SJCRH30 (cell line): ENCODE results near the gene MX1. TPM values are rescaled to one million over a fixed set of nuclear protein-coding genes. Genes with fewer than 3 reads are reported as not detected.
"Not testable (repeated sequence)": the region's sequence is repeated elsewhere in the genome, so short reads cannot be mapped to it uniquely, and the experiment has no call there.

Source experiments
- DNase-seq, 2 experiments: peaks; one replicate each; pipeline ENCODE4 v3.0.0-alpha.2; 2015 to 2020
- H3K27ac ChIP-seq: fragments of 250-450 bp; sonication (Bioruptor Pico); 2 replicates; pipeline ENCODE4 v1.5.1; 2020; ENCODE audit warnings: mild to moderate bottlenecking, moderate library complexity
- H3K27me3 ChIP-seq: fragments of 250-450 bp; sonication (Bioruptor Pico); 2 replicates; pipeline ENCODE4 v1.5.1; 2020; ENCODE audit warnings: mild to moderate bottlenecking, moderate library complexity
- H3K36me3 ChIP-seq: fragments of 250-450 bp; sonication (Bioruptor Pico); 2 replicates; pipeline ENCODE4 v1.5.1; 2020; ENCODE audit warnings: mild to moderate bottlenecking, moderate library complexity
- H3K4me1 ChIP-seq: fragments of 250-450 bp; sonication (Bioruptor Pico); 2 replicates; pipeline ENCODE4 v1.5.1; 2020; ENCODE audit warnings: mild to moderate bottlenecking, moderate library complexity
- H3K4me3 ChIP-seq: fragments of 250-450 bp; sonication (Bioruptor Pico); 2 replicates; pipeline ENCODE4 v1.5.1; 2020; ENCODE audit warnings: mild to moderate bottlenecking, moderate library complexity
- H3K9me3 ChIP-seq: fragments of 250-450 bp; sonication (Bioruptor Pico); replicated peaks from 2 replicates; pipeline ENCODE4 v1.5.1; 2020; ENCODE audit warnings: mild to moderate bottlenecking, moderate library complexity
- total RNA-seq: library from RNA; depleted of rRNA; stranded (reverse); fragments of >200 nt; shearing (Covaris generic); gene quantifications from 2 replicates; pipeline ENCODE4 v1.2.3, GENCODE V29; 2014

Gene MX1
- total RNA-seq, 1 experiment from 2014 or later = not detected

- no peaks in the 10 kb centered on the region for H3K27me3 ChIP-seq
- H3K9me3 ChIP-seq = no peaks in the 10 kb centered on the region
- no peak for DNase-seq
- H3K4me1 ChIP-seq = no peaks in the 10 kb centered on the region
- no peak overlapping the region for H3K27ac ChIP-seq
- H3K4me3 ChIP-seq = no peak overlapping the region
- H3K36me3 ChIP-seq = no peaks in the 10 kb centered on the region
Observed at GRCh38 chr21:41399246-41399800, 26.7 kb upstream of the MX1 start.

GRCh38 chr21:41402231-41402630, 23.8 kb upstream of the MX1 start:
- DNase-seq = no peak
- Histone ChIP-seq H3K9me3 (no peaks in the 10 kb centered on the region), H3K4me1 (no peaks in the 10 kb centered on the region), H3K4me3 (no peak overlapping the region), H3K27me3 (no peaks in the 10 kb centered on the region), H3K27ac (no peak overlapping the region), H3K36me3 (no peaks in the 10 kb centered on the region)

GRCh38 chr21:41402796-41403195, 23.2 kb upstream of the MX1 start:
- H3K4me1 ChIP-seq = no peaks in the 10 kb centered on the region
- no peaks in the 10 kb centered on the region for H3K36me3 ChIP-seq
- no peaks in the 10 kb centered on the region; the same call in 1 of the 2 replicates for H3K27me3 ChIP-seq
- DNase-seq = no peak
- H3K9me3 ChIP-seq = no peaks in the 10 kb centered on the region
- H3K4me3 ChIP-seq = no peak overlapping the region
- no peak overlapping the region for H3K27ac ChIP-seq

GRCh38 chr21:41403331-41403730, 22.7 kb upstream of the MX1 start:
- H3K27me3 ChIP-seq = no peaks in the 10 kb centered on the region; the same call in 1 of the 2 replicates
- no peak for DNase-seq

GRCh38 chr21:41403966-41404365, 22.1 kb upstream of the MX1 start:
- no peaks in the 10 kb centered on the region; the same call in 1 of the 2 replicates for H3K27me3 ChIP-seq
- H3K4me1 ChIP-seq = no peaks in the 10 kb centered on the region
- DNase-seq = no peak
- H3K9me3 ChIP-seq = no peaks in the 10 kb centered on the region
- no peaks in the 10 kb centered on the region for H3K36me3 ChIP-seq
- no peak overlapping the region for H3K27ac ChIP-seq
- no peak overlapping the region for H3K4me3 ChIP-seq

More at GRCh38 chr21:41403331-41403730, 22.7 kb upstream of the MX1 start:
- H3K4me3 ChIP-seq = no peak overlapping the region
- H3K4me1 ChIP-seq = no peaks in the 10 kb centered on the region
- H3K9me3 ChIP-seq = no peaks in the 10 kb centered on the region
- H3K36me3 ChIP-seq = no peaks in the 10 kb centered on the region
- H3K27ac ChIP-seq = no peak overlapping the region

GRCh38 chr21:41405321-41405720, 20.7 kb upstream of the MX1 start:
- Histone ChIP-seq H3K27ac (no peak overlapping the region), H3K9me3 (no peaks in the 10 kb centered on the region), H3K4me3 (no peak overlapping the region), H3K4me1 (no peaks in the 10 kb centered on the region), H3K27me3 (no peaks in the 10 kb centered on the region; the same call in 1 of the 2 replicates), H3K36me3 (no peaks in the 10 kb centered on the region)
- no peak for DNase-seq

GRCh38 chr21:41406340-41406739, 19.7 kb upstream of the MX1 start:
- Histone ChIP-seq H3K27ac (no peak overlapping the region), H3K9me3 (no peaks in the 10 kb centered on the region), H3K27me3 (no peaks in the 10 kb centered on the region; the same call in 1 of the 2 replicates), H3K36me3 (no peaks in the 10 kb centered on the region), H3K4me3 (no peak overlapping the region), H3K4me1 (no peaks in the 10 kb centered on the region)
- DNase-seq = no peak

GRCh38 chr21:41407541-41408460, 18.2 kb upstream of the MX1 start:
- no peaks in the 10 kb centered on the region for H3K4me1 ChIP-seq
- no peaks in the 10 kb centered on the region for H3K9me3 ChIP-seq
- no peaks in the 10 kb centered on the region; the same call in 1 of the 2 replicates for H3K27me3 ChIP-seq
- no peak overlapping the region for H3K27ac ChIP-seq
- no peaks in the 10 kb centered on the region for H3K36me3 ChIP-seq
- H3K4me3 ChIP-seq = no peak overlapping the region
- no peak for DNase-seq

- no peak overlapping the region for H3K4me3 ChIP-seq
- no peaks in the 10 kb centered on the region for H3K36me3 ChIP-seq
- no peak overlapping the region for H3K27ac ChIP-seq
- H3K9me3 ChIP-seq = no peaks in the 10 kb centered on the region
- H3K27me3 ChIP-seq = no peaks in the 10 kb centered on the region; the same call in 1 of the 2 replicates
- no peak for DNase-seq
- H3K4me1 ChIP-seq = no peaks in the 10 kb centered on the region
Observed at GRCh38 chr21:41410361-41410760, 15.7 kb upstream of the MX1 start.

GRCh38 chr21:41410767-41411448, 15.1 kb upstream of the MX1 start:
- DNase-seq = no peak
- no peaks in the 10 kb centered on the region for H3K36me3 ChIP-seq

GRCh38 chr21:41411449-41412089, 14.5 kb upstream of the MX1 start:
- Histone ChIP-seq H3K4me1 (no peaks in the 10 kb centered on the region), H3K27me3 (no peaks in the 10 kb centered on the region; the same call in 1 of the 2 replicates), H3K4me3 (no peak overlapping the region), H3K27ac (no peak overlapping the region), H3K9me3 (no peaks in the 10 kb centered on the region), H3K36me3 (no peaks in the 10 kb centered on the region)
- DNase-seq = no peak

More at GRCh38 chr21:41410767-41411448, 15.1 kb upstream of the MX1 start:
- Histone ChIP-seq H3K9me3 (no peaks in the 10 kb centered on the region), H3K4me1 (no peaks in the 10 kb centered on the region), H3K27ac (no peak overlapping the region), H3K4me3 (no peak overlapping the region), H3K27me3 (no peaks in the 10 kb centered on the region; the same call in 1 of the 2 replicates)

GRCh38 chr21:41417505-41417904, 8.5 kb upstream of the MX1 start:
- DNase-seq, H3K27ac ChIP-seq, H3K27me3 ChIP-seq, H3K36me3 ChIP-seq, H3K4me3 ChIP-seq, H3K4me1 ChIP-seq, H3K9me3 ChIP-seq: not testable (repeated sequence)

- Histone ChIP-seq H3K27ac (no peak overlapping the region), H3K9me3 (no peaks in the 10 kb centered on the region), H3K36me3 (no peaks in the 10 kb centered on the region), H3K4me1 (no peaks in the 10 kb centered on the region), H3K27me3 (no peaks in the 10 kb centered on the region), H3K4me3 (no peak overlapping the region)
- no peak for DNase-seq
Observed at GRCh38 chr21:41418393-41418792, 7.6 kb upstream of the MX1 start.

- no peaks in the 10 kb centered on the region for H3K9me3 ChIP-seq
- no peak overlapping the region for H3K4me3 ChIP-seq
- no peaks in the 10 kb centered on the region for H3K36me3 ChIP-seq
- H3K4me1 ChIP-seq = no peaks in the 10 kb centered on the region
- H3K27me3 ChIP-seq = no peaks in the 10 kb centered on the region
- no peak overlapping the region for H3K27ac ChIP-seq
- no peak for DNase-seq
Observed at GRCh38 chr21:41418956-41419680, 6.9 kb upstream of the MX1 start.
